K562 (cell line): ENCODE measurements around the gene CDCP1. TPM values are rescaled to one million over a fixed set of nuclear protein-coding genes. Genes with fewer than 3 reads are reported as not detected.

Source experiments
- ATAC-seq: fragments of 200-7000 bp; cut with Tn5 transposase; 3 replicates; pipeline ENCODE4 v1.9.1; 2020; ENCODE audit warnings: moderate library complexity
- BruUV-seq: library from RNA; stranded (reverse); fragments of 400-500 nt; replicated peaks from 2 replicates; lab custom pipeline; 2021; lab: Mats Ljungman, UMichigan
- CTCF ChIA-PET: fragments of 300-600 bp; formaldehyde crosslinking; extraction: SDS; loops from one replicate; lab custom pipeline; 2021; ENCODE audit warnings: low intra/inter-chr PET ratio; lab: Yijun Ruan, JAX
- POLR2A ChIA-PET: fragments of 300-600, 350-650 bp; sonication (Branson Sonifier 250); formaldehyde crosslinking; extraction: SDS; loops from one replicate; lab custom pipeline; 2021; ENCODE audit warnings: antibody characterized with exemption, inconsistent platforms; lab: Yijun Ruan, JAX
- DNase-seq, 4 experiments: peaks; one replicate each; pipeline versions ENCODE4 v3.0.0 to v3.0.0-alpha.2; 2011 to 2018; ENCODE audit warnings: low spot score in 3 of 4, mixed read lengths in 3 of 4; ENCODE audit errors: extremely low read depth in 1 of 4
- FAIRE-seq: peaks from 2 replicates; lab custom pipeline; 2011; peaks lifted over from hg19 to GRCh38; lab: Jason Lieb, UNC
- H2AFZ ChIP-seq: 2 replicates; pipeline ENCODE4 v1.6.0; 2011; ENCODE audit warnings: low read depth, low read length, control low read depth, inconsistent platforms
- H3K27ac ChIP-seq: fragments of 200-600 bp; 3 replicates; pipeline ENCODE4 v1.8.0; 2011; ENCODE audit warnings: low read depth, mild to moderate bottlenecking, control low read depth, inconsistent platforms, low read length, moderate library complexity, mixed read lengths; ENCODE audit errors: extremely low read depth
- H3K27me3 ChIP-seq, 2 experiments: fragments of 300-600 bp in 1 of 2; 2 replicates in 1 of 2; 3 replicates in 1 of 2; pipeline versions ENCODE4 v1.6.0 to v1.8.0; 2011; ENCODE audit warnings: inconsistent platforms in 2 of 2, low read length in 2 of 2, mild to moderate bottlenecking in 1 of 2, mixed read lengths in 1 of 2, moderate library complexity in 1 of 2; ENCODE audit not compliant: control insufficient read depth in 2 of 2, insufficient read depth in 2 of 2
- H3K36me3 ChIP-seq: fragments of 300-600 bp; 3 replicates; pipeline ENCODE4 v1.8.0; 2011; ENCODE audit warnings: mild to moderate bottlenecking, low read length, inconsistent platforms; ENCODE audit not compliant: control insufficient read depth, insufficient read depth
- H3K4me1 ChIP-seq, 2 experiments: fragments of 200-600 bp in 1 of 2; replicated peaks in 1 of 2; 2 replicates in 1 of 2; 3 replicates in 1 of 2; pipeline versions ENCODE4 v1.5.1 to v1.8.0; 2011; ENCODE audit warnings: inconsistent platforms in 2 of 2, low read length in 2 of 2, mild to moderate bottlenecking in 1 of 2, mixed read lengths in 1 of 2, moderate library complexity in 1 of 2; ENCODE audit not compliant: control insufficient read depth in 2 of 2, insufficient read depth in 2 of 2
- H3K4me2 ChIP-seq: 2 replicates; pipeline ENCODE4 v1.6.1; 2011; ENCODE audit warnings: low read length, control low read depth, inconsistent platforms, mixed read lengths; ENCODE audit not compliant: insufficient read depth
- H3K4me3 ChIP-seq: fragments of 200-600 bp; sonication (generic), shearing (Covaris generic); 2 replicates; pipeline ENCODE4 v1.5.1; 2016; ENCODE audit warnings: control low read depth, inconsistent platforms
- H3K79me2 ChIP-seq: fragments of 200-600 bp; 3 replicates; pipeline ENCODE4 v1.8.0; 2011; ENCODE audit warnings: low read length, inconsistent platforms; ENCODE audit not compliant: control insufficient read depth, insufficient read depth
- H3K9ac ChIP-seq, 2 experiments: 2 replicates each; pipeline versions ENCODE4 v1.6.0 to v1.6.1; 2011; ENCODE audit warnings: low read depth in 2 of 2, low read length in 2 of 2, control low read depth in 1 of 2, inconsistent platforms in 1 of 2, mild to moderate bottlenecking in 1 of 2, mixed read lengths in 1 of 2; ENCODE audit not compliant: insufficient read depth in 1 of 2
- H3K9me1 ChIP-seq: one replicate; pipeline ENCODE4 v1.6.0; 2011; ENCODE audit warnings: inconsistent platforms, mild to moderate bottlenecking, low read length, moderate library complexity; ENCODE audit not compliant: control insufficient read depth, insufficient read depth
- H3K9me3 ChIP-seq: replicated peaks from 2 replicates; pipeline ENCODE4 v1.5.1; 2011; ENCODE audit warnings: low read depth, low read length, inconsistent platforms; ENCODE audit not compliant: control insufficient read depth, insufficient read depth
- H4K20me1 ChIP-seq: replicated peaks from 2 replicates; pipeline ENCODE4 v1.6.1; 2011; ENCODE audit warnings: low read length, inconsistent platforms, mixed read lengths; ENCODE audit not compliant: control insufficient read depth, insufficient read depth
- GATA2 ChIP-seq: sonication (generic); formaldehyde crosslinking; IDR thresholded peaks from 2 replicates; pipeline ENCODE4 v1.4.0; 2020; ENCODE audit warnings: mild to moderate bottlenecking, missing genetic modification reagents
- HEY1 ChIP-seq: fragments of 250-450 bp; sonication (Bioruptor Pico); IDR thresholded peaks from 2 replicates; pipeline ENCODE4 v1.5.0; 2020; ENCODE audit warnings: mild to moderate bottlenecking, moderate library complexity, borderline replicate concordance
- JUND ChIP-seq, 2 experiments: IDR thresholded peaks; 2 replicates in 1 of 2; 3 replicates in 1 of 2; pipeline ENCODE4 v1.6.1; 2011; ENCODE audit warnings: borderline replicate concordance in 2 of 2, low read depth in 2 of 2, low read length in 2 of 2, improper control_type of control experiment in 1 of 2, missing biosample characterization in 1 of 2, missing genetic modification characterization in 1 of 2, missing genetic modification reagents in 1 of 2
- SMAD2 ChIP-seq: fragments of 150-350 bp; IDR thresholded peaks from 2 replicates; pipeline ENCODE4 v1.6.1; 2014; ENCODE audit warnings: low read depth, mild to moderate bottlenecking, low read length
- TAF15 ChIP-seq: fragments of 200-400 bp; formaldehyde crosslinking; IDR thresholded peaks from 2 replicates; pipeline ENCODE4 v1.6.1; 2017; ENCODE audit warnings: mild to moderate bottlenecking, low read depth, low read length, moderate library complexity
- ZNF3 ChIP-seq: fragments of 250-450 bp; sonication (Bioruptor Pico); IDR thresholded peaks from 2 replicates; pipeline ENCODE4 v1.5.0; 2021; ENCODE audit warnings: mild to moderate bottlenecking, moderate library complexity
- WGBS: fragments of 100-300 bp; shearing (Covaris generic); methylation state at CpG from one replicate; pipeline ENCODE4 v1.1.6; 2016; ENCODE audit warnings: low coverage, mixed read lengths; ENCODE audit not compliant: insufficient coverage; ENCODE audit errors: missing lambda C conversion rate; 5-methylcytosine and 5-hydroxymethylcytosine counted together
- in situ Hi-C: fragments of 300-500 bp; cut with MboI; formaldehyde crosslinking; loops from 4 replicates; pipeline ENCODE4 v1.15.0; 2018; ENCODE audit warnings: inconsistent platforms, mixed read lengths
- intact Hi-C: fragments of 100-400 bp; cut with micrococcal nuclease; formaldehyde crosslinking; loops from 2 replicates; pipeline ENCODE4 v1.14.2; 2022
- polyA plus RNA-seq, 8 experiments: library from polyadenylated mRNA; depleted of rRNA in 4 of 8; stranded (reverse) in 5 of 8; unstranded in 3 of 8; fragments of >200 nt; fragmentation: Nextera tagmentation in 2 of 8; fragmentation: Illumina TruSeq in 1 of 8; extraction: Ambion mirVana in 2 of 8; extraction: Trizol in 1 of 8; gene quantifications; 2 replicates each; pipeline versions ENCODE4 v1.2.1 to v1.2.3, GENCODE V29; 2011 to 2014; ENCODE audit warnings: inconsistent platforms in 1 of 8, missing spikeins in 1 of 8
- total RNA-seq, 7 experiments: library from RNA; depleted of rRNA in 6 of 7; stranded (reverse); fragments of >200 nt in 6 of 7; fragmentation: Illumina TruSeq in 2 of 7; extraction: Trizol in 2 of 7; gene quantifications; 2 replicates each; pipeline versions ENCODE4 v1.2.1 to v1.2.3, GENCODE V29; 2011 to 2021; ENCODE audit warnings: low replicate concordance in 1 of 7
- TF ChIP-seq, protein P1 (sequence below), 2 experiments: fragments of 450-650 bp in 1 of 2; sonication (generic) in 1 of 2; formaldehyde crosslinking in 1 of 2; IDR thresholded peaks; 2 replicates each; pipeline versions ENCODE4 v1.7.1 to v1.9.0; 2016 to 2022; ENCODE audit warnings: inconsistent platforms in 1 of 2, mild to moderate bottlenecking in 1 of 2, missing genetic modification reagents in 1 of 2
- TF ChIP-seq, protein P2 (sequence below): fragments of 450-650 bp; IDR thresholded peaks from one replicate; pipeline ENCODE4 v1.6.1; 2018; ENCODE audit warnings: mild to moderate bottlenecking, moderate library complexity; ENCODE audit not compliant: partially characterized antibody

The CDCP1 gene
- total and polyA plus RNA-seq, 9 of the 15 experiments (the other 6 are each of a cell fraction or from before 2014, with no cell fraction given) = 3.9 to 16.4 (median 5.2) TPM

DNA sequence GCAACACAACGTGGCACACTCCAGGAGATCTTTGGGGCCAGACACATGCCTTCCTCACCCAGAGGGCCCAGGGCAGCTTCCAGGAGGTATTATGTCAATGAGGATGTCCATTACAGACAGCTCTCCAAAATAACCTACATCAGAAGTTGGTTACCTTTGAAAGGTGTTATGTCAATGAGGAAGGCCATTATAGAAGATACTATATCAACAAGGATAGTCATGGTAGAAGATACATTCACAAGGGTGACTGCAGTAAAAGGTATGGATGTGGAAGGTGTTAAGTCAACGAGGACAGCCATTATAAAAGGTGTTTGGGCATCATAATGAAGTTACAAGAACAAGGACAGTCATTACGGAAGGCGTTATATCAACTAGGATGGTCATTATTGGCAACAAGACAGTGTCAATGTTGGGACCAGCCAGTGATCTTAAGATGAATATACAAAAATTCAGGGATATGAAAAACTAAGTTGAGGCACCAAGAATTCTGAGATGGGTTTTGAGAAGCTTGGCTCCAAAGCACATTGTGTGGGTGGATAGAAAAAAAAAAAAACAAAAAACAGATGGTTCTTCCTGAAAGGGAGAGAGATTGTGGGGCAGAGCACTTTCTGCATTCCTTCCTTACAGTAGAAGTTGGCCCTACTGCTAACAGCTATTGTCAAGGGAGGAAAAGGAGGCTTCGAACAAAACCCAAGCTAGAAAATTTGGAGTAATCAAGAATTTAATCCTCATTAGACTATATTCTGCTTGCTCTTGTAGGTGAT is 11.2 kb downstream of the CDCP1 start:
- H2AFZ ChIP-seq = peak overlapping the region; percentile 59
- in situ Hi-C loops (no loop called here), intact Hi-C loops (loop anchor here (2.0 kb wide), 1 partner anchor 72 kb away; no protein-coding TSS in a partner anchor)
- peak overlapping the region; percentile 96 for H3K27ac ChIP-seq
- H3K9me3 ChIP-seq = 0 out of 2 replicates have a peak, but pooled peaks cover 2% of the 10 kb centered on the region
- no peaks in the 10 kb centered on the region for H4K20me1 ChIP-seq
- no TSS peak for BruUV-seq
- no peak overlapping the region for H3K4me3 ChIP-seq
- DNase-seq (no peak), ATAC-seq (no peak), FAIRE-seq (no peak)
- H3K4me2 ChIP-seq = 0 out of 2 replicates have a peak overlapping the region, but pooled peaks have one; percentile 13
- CTCF ChIA-PET = no interaction called here
- WGBS = 90% methylated on average over 5 of the region's 5 CpGs
- peaks cover 3% of the 10 kb centered on the region for H3K9me1 ChIP-seq
- H3K9ac ChIP-seq = peak overlapping the region in 1 of 2 experiments; percentile 60; a peak in 2 of 4 replicates
- H3K79me2 ChIP-seq = peaks cover 49% of the 10 kb centered on the region
- no peaks in the 10 kb centered on the region for H3K27me3 ChIP-seq
- POLR2A ChIA-PET = interaction anchor here (0.7 to 1.7 kb wide), 9 partner anchors 8 to 72 kb away, joined by 3 to 4 read pairs (median 3); no protein-coding TSS in a partner anchor
- H3K4me1 ChIP-seq = peaks cover 34 to 82% of the 10 kb centered on the region in 2 experiments
- peaks cover 7% of the 10 kb centered on the region for H3K36me3 ChIP-seq
- TF ChIP-seq HEY1 (CRISPR knock-in tag) (no peak), TAF15 (no peak), SMAD2 (no peak), JUND (IDR thresholded peaks at IDR 0.05; ENCODE audit: borderline replicate concordance, low read depth, low read length) (no peak), JUND (tag; IDR thresholded peaks at IDR 0.05; ENCODE audit: borderline replicate concordance, low read depth, low read length) (no peak), GATA2 (CRISPR knock-in tag) (no peak), ZNF3 (CRISPR knock-in tag) (no peak)
- TF ChIP-seq, protein P1, sequence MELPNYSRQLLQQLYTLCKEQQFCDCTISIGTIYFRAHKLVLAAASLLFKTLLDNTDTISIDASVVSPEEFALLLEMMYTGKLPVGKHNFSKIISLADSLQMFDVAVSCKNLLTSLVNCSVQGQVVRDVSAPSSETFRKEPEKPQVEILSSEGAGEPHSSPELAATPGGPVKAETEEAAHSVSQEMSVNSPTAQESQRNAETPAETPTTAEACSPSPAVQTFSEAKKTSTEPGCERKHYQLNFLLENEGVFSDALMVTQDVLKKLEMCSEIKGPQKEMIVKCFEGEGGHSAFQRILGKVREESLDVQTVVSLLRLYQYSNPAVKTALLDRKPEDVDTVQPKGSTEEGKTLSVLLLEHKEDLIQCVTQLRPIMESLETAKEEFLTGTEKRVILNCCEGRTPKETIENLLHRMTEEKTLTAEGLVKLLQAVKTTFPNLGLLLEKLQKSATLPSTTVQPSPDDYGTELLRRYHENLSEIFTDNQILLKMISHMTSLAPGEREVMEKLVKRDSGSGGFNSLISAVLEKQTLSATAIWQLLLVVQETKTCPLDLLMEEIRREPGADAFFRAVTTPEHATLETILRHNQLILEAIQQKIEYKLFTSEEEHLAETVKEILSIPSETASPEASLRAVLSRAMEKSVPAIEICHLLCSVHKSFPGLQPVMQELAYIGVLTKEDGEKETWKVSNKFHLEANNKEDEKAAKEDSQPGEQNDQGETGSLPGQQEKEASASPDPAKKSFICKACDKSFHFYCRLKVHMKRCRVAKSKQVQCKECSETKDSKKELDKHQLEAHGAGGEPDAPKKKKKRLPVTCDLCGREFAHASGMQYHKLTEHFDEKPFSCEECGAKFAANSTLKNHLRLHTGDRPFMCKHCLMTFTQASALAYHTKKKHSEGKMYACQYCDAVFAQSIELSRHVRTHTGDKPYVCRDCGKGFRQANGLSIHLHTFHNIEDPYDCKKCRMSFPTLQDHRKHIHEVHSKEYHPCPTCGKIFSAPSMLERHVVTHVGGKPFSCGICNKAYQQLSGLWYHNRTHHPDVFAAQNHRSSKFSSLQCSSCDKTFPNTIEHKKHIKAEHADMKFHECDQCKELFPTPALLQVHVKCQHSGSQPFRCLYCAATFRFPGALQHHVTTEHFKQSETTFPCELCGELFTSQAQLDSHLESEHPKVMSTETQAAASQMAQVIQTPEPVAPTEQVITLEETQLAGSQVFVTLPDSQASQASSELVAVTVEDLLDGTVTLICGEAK (IDR thresholded peaks at IDR 0.05) = no peak
- TF ChIP-seq, protein P1 (CRISPR knock-in tag; IDR thresholded peaks at IDR 0.05) = no peak
- TF ChIP-seq, protein P2, sequence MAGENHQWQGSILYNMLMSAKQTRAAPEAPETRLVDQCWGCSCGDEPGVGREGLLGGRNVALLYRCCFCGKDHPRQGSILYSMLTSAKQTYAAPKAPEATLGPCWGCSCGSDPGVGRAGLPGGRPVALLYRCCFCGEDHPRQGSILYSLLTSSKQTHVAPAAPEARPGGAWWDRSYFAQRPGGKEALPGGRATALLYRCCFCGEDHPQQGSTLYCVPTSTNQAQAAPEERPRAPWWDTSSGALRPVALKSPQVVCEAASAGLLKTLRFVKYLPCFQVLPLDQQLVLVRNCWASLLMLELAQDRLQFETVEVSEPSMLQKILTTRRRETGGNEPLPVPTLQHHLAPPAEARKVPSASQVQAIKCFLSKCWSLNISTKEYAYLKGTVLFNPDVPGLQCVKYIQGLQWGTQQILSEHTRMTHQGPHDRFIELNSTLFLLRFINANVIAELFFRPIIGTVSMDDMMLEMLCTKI = no peak
